IgD-negative memory B cell (primary cell): ENCODE measurements around the gene DNAJC17. TPM values are rescaled to one million over a fixed set of nuclear protein-coding genes. Genes with fewer than 3 reads are reported as not detected.

Experiments used
- H3K27ac Mint-ChIP-seq, 3 donors: one replicate each; pipeline ENCODE4 v1.8.0; 2020 to 2022; ENCODE audit warnings: mild to moderate bottlenecking in 3 of 3, mixed read lengths in 3 of 3, moderate library complexity in 1 of 3
- H3K27me3 Mint-ChIP-seq: one replicate; pipeline ENCODE4 v1.8.0; 2021; ENCODE audit warnings: mixed read lengths
- H3K36me3 Mint-ChIP-seq: one replicate; pipeline ENCODE4 v1.8.0; 2020; ENCODE audit warnings: mild to moderate bottlenecking, mixed read lengths
- H3K4me1 Mint-ChIP-seq, 3 donors: one replicate each; pipeline ENCODE4 v1.8.0; 2020 to 2022; ENCODE audit warnings: mixed read lengths in 3 of 3, mild to moderate bottlenecking in 1 of 3
- H3K4me3 Mint-ChIP-seq, 4 donors: one replicate each; pipeline ENCODE4 v1.8.0; 2020 to 2022; ENCODE audit warnings: mild to moderate bottlenecking in 4 of 4, mixed read lengths in 4 of 4, moderate library complexity in 3 of 4
- H3K9me3 Mint-ChIP-seq, 3 donors: one replicate each; pipeline ENCODE4 v1.8.0; 2020 to 2021; ENCODE audit warnings: mixed read lengths in 3 of 3, mild to moderate bottlenecking in 1 of 3
- polyA plus RNA-seq: library from polyadenylated mRNA; unstranded; fragments of 300-500 nt; fragmentation: Illumina TruSeq; gene quantifications from one replicate; pipeline ENCODE4 v1.2.3, GENCODE V29; 2021

Gene DNAJC17
- polyA plus RNA-seq, 1 donor from 2014 or later: 34.0 TPM

DNA sequence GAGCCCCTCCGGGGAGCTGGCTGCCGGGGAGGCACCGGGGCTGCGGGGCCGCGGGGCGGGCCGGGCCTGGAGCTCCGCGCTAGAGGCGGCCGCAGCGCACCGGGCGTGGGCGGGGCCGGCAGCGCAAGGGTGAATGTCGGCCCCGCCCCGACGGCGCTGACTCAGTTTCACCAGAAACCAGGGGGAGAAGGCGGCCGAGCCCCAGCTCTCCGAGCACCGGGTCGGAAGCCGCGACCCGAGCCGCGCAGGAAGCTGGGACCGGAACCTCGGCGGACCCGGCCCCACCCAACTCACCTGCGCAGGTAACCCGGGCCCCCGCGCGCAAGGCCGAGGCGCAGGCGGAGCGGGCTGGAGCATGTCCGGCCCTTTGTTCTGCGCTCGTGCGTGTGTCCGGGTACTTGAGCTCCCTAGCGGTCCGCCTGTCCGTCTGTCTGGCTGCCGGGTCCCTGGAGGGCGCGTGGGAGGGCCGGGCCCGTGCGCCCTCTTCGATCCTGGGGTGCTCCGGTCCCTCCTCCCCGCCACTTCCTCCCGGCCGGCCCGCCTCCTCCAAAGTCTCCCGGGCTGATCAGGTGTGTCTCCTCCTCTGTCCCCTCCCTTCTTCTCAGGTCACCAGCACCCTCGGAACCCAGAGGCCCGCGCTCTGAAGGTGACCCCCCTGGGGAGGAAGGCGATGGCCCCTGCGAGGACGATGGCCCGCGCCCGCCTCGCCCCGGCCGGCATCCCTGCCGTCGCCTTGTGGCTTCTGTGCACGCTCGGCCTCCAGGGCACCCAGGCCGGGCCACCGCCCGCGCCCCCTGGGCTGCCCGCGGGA is 36.8 kb upstream of the DNAJC17 start, which contains the start of gene SPINT1:
Gene SPINT1, plus strand, starts transcription at position 164 of the 811 bp plus-strand sequence. Its CDS starts 507 bp downstream, at position 671.
- Mint-ChIP-seq H3K4me1 (peaks cover 18 to 30% (median 18%) of the 10 kb centered on the region in 3 donors), H3K4me3 (peak within 1 kb of the TSS; percentile 86 to 95 (median 94)), H3K9me3 (no peaks in the 10 kb centered on the region), H3K27ac (peak within 1 kb of the TSS; percentile 36 to 92 (median 92)), H3K27me3 (peaks cover 2% of the 10 kb centered on the region), H3K36me3 (peaks cover 4% of the 10 kb centered on the region)

- Mint-ChIP-seq H3K4me3 (peak overlapping the region; percentile 85 to 95 (median 93)), H3K27ac (peak overlapping the region in 1 of 3 donors; percentile 33), H3K4me1 (peaks cover 16 to 30% (median 18%) of the 10 kb centered on the region in 3 donors), H3K9me3 (no peaks in the 10 kb centered on the region), H3K27me3 (peaks cover 2% of the 10 kb centered on the region), H3K36me3 (peaks cover 2% of the 10 kb centered on the region)
These were observed 36.1 kb upstream of the DNAJC17 start for GRCh38 chr15:40843261-40843884.

DNA sequence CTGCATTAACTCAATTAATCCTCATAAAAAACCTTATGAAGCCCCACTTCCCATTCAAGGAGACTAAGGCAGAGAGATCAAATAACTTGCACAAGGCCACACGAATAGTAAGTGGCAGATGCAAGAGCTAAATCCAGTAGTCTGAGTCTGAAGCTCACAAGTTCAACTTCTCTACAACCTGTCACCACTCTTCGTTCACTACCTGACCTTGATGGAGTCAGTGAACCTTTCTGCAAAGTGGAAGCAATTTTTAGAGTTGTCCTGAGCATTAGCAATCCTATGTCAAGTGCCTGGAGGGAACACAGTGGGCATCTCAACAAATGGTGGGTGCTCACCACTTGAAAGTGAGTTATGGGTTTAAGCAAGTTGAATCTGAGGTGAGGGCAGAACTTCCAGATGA is 34.5 kb upstream of the DNAJC17 start:
- Mint-ChIP-seq H3K4me3 (peak overlapping the region in 2 of 4 donors; percentile 16 to 93), H3K9me3 (no peaks in the 10 kb centered on the region), H3K36me3 (peaks cover 2% of the 10 kb centered on the region), H3K4me1 (peaks cover 7 to 19% (median 12%) of the 10 kb centered on the region in 3 donors), H3K27me3 (peaks cover 2% of the 10 kb centered on the region), H3K27ac (no peak overlapping the region)

DNA sequence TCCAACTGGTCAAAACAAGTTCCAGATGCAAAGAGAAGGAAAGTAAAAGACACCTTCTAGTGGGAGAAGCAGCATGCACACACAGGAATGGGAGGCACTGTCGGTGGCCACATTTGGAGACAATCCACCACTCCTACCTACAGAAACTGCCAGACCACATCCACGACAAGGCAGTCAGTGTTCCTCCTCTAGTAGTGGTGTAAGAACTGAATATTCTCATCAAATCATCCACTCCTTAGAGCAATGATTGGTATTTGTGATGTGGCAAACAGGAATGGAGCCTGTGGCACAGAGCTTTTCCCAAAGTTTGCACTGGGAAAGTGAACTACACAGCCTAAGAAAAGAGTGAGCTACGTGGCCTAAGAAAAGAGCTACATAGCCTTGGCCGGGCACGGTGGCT is 31.5 kb upstream of the DNAJC17 start:
- Mint-ChIP-seq H3K9me3 (no peaks in the 10 kb centered on the region), H3K4me1 (peaks cover 0 to 5% (median 0%) of the 10 kb centered on the region in 3 donors), H3K4me3 (no peak overlapping the region), H3K27ac (peak overlapping the region in 1 of 3 donors; percentile 60), H3K27me3 (no peaks in the 10 kb centered on the region), H3K36me3 (peaks cover 2% of the 10 kb centered on the region)

- peaks cover 4% of the 10 kb centered on the region for H3K36me3 Mint-ChIP-seq
- no peaks in the 10 kb centered on the region for H3K27me3 Mint-ChIP-seq
- H3K27ac Mint-ChIP-seq: no peak overlapping the region
- H3K9me3 Mint-ChIP-seq: peaks cover 0 to 2% (median 0%) of the 10 kb centered on the region in 3 donors
- peak overlapping the region in 1 of 4 donors; percentile 63 for H3K4me3 Mint-ChIP-seq
- no peaks in the 10 kb centered on the region for H3K4me1 Mint-ChIP-seq
These were observed 28.7 kb upstream of the DNAJC17 start for GRCh38 chr15:40836020-40836419.

DNA sequence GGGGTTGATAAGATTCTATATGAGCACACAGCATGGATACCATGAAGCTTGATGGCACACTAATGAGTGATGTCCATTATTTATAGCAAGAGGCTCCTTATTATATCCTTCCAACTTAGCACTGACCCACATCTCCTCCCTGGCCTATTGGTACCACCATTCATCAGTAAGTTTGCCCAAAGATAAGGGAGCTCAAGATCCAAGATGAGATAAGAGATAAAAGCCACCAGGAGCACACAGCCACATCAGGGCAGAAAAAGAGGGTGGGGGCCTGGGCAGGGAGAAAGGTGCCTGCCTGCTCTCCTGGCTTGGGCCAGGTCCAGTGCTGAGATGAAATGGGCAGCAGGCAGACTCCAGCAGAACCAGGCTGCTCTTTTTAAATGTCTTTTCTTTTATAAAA is 25.6 kb upstream of the DNAJC17 start:
- H3K27ac Mint-ChIP-seq: no peak overlapping the region
- no peak overlapping the region for H3K4me3 Mint-ChIP-seq
- no peaks in the 10 kb centered on the region for H3K4me1 Mint-ChIP-seq
- H3K36me3 Mint-ChIP-seq: peaks cover 4% of the 10 kb centered on the region
- peaks cover 2% of the 10 kb centered on the region for H3K27me3 Mint-ChIP-seq
- peaks cover 0 to 2% (median 0%) of the 10 kb centered on the region in 3 donors for H3K9me3 Mint-ChIP-seq

- peaks cover 2% of the 10 kb centered on the region for H3K27me3 Mint-ChIP-seq
- H3K9me3 Mint-ChIP-seq: peaks cover 0 to 2% (median 0%) of the 10 kb centered on the region in 3 donors
- no peak overlapping the region for H3K4me3 Mint-ChIP-seq
- no peak overlapping the region for H3K27ac Mint-ChIP-seq
- H3K36me3 Mint-ChIP-seq: peaks cover 4% of the 10 kb centered on the region
- H3K4me1 Mint-ChIP-seq: no peaks in the 10 kb centered on the region
These were observed 24.6 kb upstream of the DNAJC17 start for GRCh38 chr15:40831861-40832260.

GRCh38 chr15:40830884-40831283 is 23.6 kb upstream of the DNAJC17 start:
- Mint-ChIP-seq H3K9me3 (peaks cover 0 to 2% (median 0%) of the 10 kb centered on the region in 3 donors), H3K4me3 (no peak overlapping the region), H3K4me1 (no peaks in the 10 kb centered on the region), H3K36me3 (peaks cover 4% of the 10 kb centered on the region), H3K27ac (no peak overlapping the region), H3K27me3 (peaks cover 2% of the 10 kb centered on the region)

DNA sequence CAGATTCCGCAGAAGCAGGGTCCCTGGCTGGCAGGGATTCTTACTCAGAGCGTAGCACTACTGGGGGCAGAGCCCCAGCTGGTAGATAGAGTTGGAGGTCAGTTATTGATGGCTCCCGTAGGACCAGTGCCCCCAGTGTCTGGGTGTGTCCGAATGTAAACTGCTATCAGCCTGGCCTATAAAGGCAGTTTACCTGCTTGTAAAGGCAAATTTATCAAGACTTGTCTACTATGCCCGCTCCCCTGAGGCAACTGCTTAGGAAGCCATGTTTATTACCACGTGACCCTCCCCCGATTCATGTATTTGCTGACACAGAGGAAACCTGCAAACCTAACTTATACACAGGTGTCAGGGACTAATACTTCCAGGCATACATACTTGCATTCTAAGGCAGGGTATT is 21.8 kb upstream of the DNAJC17 start:
- peaks cover 3% of the 10 kb centered on the region for H3K27me3 Mint-ChIP-seq

GRCh38 chr15:40828447-40829036 is 21.3 kb upstream of the DNAJC17 start, which contains the start of gene PPP1R14D:
TSS of gene PPP1R14D (minus strand) at chr15:40828708. CDS start at chr15:40828641, 67 bp downstream.
- no peak within 1 kb of the TSS for H3K27ac Mint-ChIP-seq
- peaks cover 0 to 2% (median 0%) of the 10 kb centered on the region in 3 donors for H3K9me3 Mint-ChIP-seq
- peaks cover 4% of the 10 kb centered on the region for H3K36me3 Mint-ChIP-seq
- H3K4me1 Mint-ChIP-seq: no peaks in the 10 kb centered on the region
- H3K27me3 Mint-ChIP-seq: peaks cover 3% of the 10 kb centered on the region
- H3K4me3 Mint-ChIP-seq: no peak within 1 kb of the TSS

More for the DNA sequence above, 21.8 kb upstream of the DNAJC17 start:
- Mint-ChIP-seq H3K27ac (no peak overlapping the region), H3K36me3 (peaks cover 4% of the 10 kb centered on the region), H3K4me1 (no peaks in the 10 kb centered on the region), H3K9me3 (peaks cover 0 to 2% (median 0%) of the 10 kb centered on the region in 3 donors), H3K4me3 (no peak overlapping the region)

GRCh38 chr15:40826423-40827075 is 19.3 kb upstream of the DNAJC17 start:
- Mint-ChIP-seq H3K36me3 (peaks cover 3% of the 10 kb centered on the region), H3K4me1 (no peaks in the 10 kb centered on the region), H3K27ac (peak overlapping the region in 1 of 3 donors; percentile 62), H3K27me3 (peaks cover 3% of the 10 kb centered on the region), H3K9me3 (no peaks in the 10 kb centered on the region), H3K4me3 (no peak overlapping the region)

- no peaks in the 10 kb centered on the region for H3K4me1 Mint-ChIP-seq
- H3K27me3 Mint-ChIP-seq: peaks cover 3% of the 10 kb centered on the region
- H3K4me3 Mint-ChIP-seq: no peak overlapping the region
- H3K9me3 Mint-ChIP-seq: no peaks in the 10 kb centered on the region
- peaks cover 2% of the 10 kb centered on the region for H3K36me3 Mint-ChIP-seq
- H3K27ac Mint-ChIP-seq: peak overlapping the region in 1 of 3 donors; percentile 62
These were observed 18.6 kb upstream of the DNAJC17 start for GRCh38 chr15:40825661-40826422.

GRCh38 chr15:40823572-40824343 is 16.5 kb upstream of the DNAJC17 start:
- Mint-ChIP-seq H3K27ac (no peak overlapping the region), H3K4me1 (no peaks in the 10 kb centered on the region), H3K36me3 (peaks cover 2% of the 10 kb centered on the region), H3K27me3 (peaks cover 3% of the 10 kb centered on the region), H3K4me3 (no peak overlapping the region), H3K9me3 (no peaks in the 10 kb centered on the region)
